Erythroblast (primary cell): Measurements from ENCODE around the gene SLC26A3.

Experiments used
- GATA1 ChIP-seq: IDR thresholded peaks from 2 replicates; pipeline ENCODE4 v1.6.1; 2011; ENCODE audit warnings: low read depth, mild to moderate bottlenecking, control low read depth, low read length, moderate library complexity
- POLR2A ChIP-seq: IDR thresholded peaks from 2 replicates; pipeline ENCODE4 v1.6.1; 2011; ENCODE audit warnings: mild to moderate bottlenecking, low read length

DNA sequence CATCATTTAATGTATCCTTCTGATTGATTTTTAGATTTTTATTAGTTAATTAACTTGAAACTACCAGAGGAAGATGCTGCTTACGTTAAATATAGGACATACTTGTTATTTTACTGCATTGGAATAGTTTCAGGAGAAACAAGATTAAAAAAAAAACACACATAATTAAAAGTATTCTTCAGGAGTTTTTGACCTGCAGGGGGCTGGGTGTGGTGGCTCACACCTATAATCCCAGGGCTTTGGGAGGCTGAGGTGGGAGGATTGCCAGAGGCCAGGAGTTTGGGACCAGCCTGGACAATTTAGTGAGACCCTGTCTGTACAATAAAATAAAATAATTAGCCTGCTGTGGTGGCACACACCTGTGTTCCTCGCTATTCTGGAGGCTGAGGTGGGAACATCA, 48.4 kb downstream of the SLC26A3 start:
- TF ChIP-seq POLR2A (no peak), GATA1 (no peak)
